Activated T-helper 1 cell treated with Interleukin-2 at 50 U/mL for 16 hours (primary cell): Measurements from ENCODE around the gene SRCAP.
A peak's percentile ranks its signal among the peaks of the same experiment; 100 is the strongest.

Source experiments
- DNase-seq: peaks from one replicate; pipeline ENCODE4 v3.0.0-alpha.2; 2020; ENCODE audit warnings: low read depth

Gene SRCAP

DNA sequence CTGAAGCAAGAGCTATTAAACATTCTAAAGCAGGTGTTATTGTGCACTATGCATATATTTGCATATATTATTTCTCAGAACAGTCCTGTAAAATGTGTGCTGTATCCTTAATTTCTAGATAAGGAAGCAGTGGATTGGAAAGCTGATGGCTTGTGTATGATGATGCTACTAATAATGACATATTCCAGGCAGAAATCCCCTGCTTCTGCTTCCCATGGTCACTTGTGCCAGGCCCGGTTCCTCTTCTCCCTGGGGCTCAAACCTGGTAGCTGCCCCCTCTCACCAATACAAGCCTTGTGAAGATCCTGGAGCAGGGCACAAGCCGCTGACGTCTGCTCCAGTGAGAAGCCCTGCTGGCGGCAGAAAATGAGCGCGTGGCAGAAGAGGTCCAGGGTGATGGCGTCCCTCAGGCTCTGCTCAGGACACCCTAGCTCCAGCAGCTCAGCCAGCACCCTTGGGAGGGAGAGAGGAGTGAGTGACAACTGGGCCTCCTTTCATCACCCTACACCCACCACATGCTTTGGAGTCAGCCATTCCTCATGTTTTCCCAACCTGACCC lies 61.1 kb downstream of the SRCAP start:
- DNase-seq: no peak

DNA sequence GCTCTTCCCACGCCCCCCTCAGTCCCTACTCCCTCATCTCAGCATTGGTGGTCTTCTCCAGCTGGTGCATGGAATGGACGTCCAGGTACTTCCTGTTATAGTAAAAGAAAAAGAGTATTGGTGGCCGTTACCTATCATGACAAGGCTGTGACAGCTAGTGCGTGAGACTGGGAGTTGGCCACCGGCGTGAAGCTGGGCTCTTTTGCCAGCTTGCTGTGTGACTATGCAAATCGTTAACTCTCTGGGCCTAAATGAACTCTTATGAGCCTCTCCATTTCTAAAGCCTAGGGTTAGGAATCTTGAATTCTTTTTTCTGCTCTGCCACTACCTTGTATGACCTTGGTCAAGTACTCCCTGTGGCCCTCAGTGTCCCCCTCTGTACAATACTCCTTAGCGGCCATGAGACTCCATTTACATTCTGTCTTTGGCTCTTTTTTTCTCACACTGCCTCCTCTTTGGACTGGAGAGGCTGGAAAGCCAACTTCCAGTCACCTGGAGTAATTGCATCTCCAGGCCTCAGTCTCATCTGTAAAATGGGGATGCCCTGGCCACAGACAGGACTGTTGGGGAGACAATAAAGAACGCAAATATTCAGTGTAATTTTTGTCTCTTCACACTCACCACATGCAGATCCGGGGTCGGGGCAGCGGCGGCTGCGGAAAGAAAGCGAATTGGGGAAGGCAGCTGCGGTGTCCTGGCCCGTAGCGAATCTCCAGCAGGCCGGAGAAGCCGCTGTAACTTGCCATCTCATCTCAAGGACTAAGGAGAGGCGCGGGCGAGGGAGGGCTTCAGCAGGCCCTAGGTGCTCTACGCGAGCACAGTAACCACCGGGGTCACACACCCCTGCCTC lies 61.8 kb downstream of the SRCAP start:
- DNase-seq: no peak

DNA sequence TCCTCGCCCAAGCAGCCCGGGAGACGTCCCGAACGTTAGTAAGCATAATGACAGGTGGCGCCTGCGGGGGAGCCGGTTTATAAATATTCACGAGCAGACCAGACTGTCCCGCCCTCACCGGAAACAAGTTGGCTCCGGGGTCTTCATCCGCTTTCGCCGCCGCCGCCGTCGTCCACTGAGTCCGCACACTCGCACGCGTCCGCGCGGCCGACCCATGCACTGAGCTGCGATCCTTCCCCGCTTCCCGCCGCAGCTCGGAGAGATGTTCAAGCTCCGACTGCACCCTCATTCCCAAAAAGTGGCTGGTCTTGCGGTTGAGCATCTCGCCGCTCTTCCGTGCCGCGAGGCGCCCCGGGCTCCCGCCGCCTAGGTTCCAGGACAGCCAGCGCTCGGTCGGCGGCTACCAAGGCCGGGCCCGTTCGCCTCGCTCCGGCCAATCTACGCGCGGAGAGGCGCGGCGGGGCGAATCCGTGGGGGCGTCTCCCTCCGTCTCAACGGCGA lies 62.5 kb downstream of the SRCAP start:
- DNase-seq: no peak

DNA sequence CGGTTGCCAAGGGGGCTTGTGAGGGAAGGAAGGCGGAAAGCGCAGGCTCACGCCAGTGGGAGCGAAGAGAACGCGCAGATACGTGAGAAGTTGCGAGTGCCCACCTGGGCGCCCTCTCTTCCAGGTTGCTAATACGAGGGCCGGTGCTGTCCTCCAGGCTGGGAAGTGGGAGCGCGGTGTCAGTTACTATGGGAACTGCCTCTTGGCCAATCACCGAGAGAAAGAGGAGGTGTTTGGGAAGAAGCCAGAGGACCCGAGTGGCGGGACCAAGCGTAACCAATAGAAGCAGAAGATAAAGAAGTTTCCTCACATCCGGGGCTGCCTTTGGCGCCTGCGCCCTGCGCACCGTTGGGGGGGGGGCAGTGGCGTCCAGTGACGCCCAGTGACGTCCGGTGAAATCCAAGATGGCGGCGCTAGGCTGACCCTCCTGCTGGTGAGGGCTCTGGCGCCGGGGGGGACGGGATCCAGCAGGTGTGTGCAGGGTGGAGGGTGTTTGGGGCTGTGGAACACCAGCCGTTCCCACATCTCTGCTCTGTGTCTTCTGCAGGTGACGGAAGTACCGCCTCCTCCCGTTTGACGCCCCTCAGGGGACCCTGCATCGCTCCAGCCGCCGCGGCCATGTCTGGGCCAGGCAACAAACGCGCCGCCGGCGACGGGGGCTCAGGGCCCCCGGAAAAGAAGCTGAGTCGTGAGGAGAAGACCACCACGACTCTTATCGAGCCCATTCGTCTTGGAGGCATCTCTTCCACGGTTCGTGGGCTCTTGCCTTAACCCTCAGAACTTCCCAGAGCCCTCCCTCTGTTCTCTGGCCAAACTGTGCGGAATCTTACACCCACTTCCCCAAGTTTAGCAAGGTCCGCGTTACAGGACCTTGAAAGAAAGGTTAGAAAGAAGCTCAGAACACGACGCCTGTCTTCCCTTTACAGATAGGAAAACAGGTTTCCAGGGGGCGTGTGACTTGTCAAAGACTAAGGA lies 63.2 kb downstream of the SRCAP start, which contains the start of the genes CFAP119 and RNF40:
CFAP119 (minus strand) TSS at position 135 of the 975 bp plus-strand sequence. CDS start 314 bp downstream, outside the sequence.
RNF40 (plus strand) TSS at position 395 of the 975 bp plus-strand sequence; CDS start at position 619, 224 bp downstream.
- DNase-seq: peak; percentile 86

DNA sequence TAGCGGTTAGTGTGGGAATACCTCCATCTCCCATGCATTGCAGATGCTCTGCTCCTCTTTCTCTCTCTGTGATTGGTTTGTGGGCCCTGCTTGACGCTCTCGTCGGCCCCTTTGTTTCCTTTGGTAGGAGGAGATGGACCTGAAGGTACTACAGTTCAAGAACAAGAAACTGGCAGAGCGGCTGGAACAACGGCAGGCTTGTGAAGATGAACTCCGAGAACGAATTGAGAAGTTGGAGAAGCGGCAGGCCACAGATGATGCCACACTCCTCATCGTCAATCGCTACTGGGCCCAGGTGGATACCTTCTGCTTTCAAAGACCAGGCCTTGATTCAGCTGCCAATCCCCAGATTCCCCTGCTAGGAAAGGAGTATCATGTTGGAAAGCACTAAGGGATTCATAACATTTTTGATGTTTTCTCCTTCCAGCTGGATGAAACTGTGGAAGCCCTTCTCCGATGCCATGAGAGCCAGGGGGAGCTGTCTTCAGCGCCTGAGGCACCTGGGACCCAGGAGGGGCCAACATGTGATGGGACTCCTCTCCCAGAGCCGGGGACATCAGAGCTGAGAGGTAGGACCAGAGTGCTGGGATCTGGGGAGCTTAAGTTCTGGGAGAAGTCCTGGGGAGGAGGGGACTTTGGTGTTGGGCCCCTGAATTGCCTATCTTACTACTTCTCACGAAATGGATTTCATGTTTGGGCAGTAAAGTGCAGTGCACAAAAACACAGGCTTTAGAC lies 64.2 kb downstream of the SRCAP start:
- no peak for DNase-seq

DNA sequence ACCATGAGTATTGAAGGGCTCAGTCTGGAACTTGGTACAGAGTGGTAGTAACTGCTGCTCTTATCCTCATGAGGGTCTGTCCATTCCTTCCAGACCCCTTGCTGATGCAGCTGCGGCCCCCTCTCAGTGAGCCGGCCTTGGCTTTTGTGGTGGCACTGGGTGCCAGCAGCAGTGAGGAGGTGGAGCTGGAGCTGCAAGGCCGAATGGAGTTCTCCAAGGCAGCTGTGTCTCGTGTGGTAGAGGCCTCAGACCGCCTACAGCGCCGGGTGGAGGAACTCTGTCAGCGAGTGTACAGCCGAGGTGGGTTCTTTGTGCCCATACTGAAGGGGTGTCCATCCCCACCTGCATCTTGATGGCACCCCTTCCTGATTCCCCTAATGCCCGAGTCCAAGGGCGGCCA lies 65.1 kb downstream of the SRCAP start:
- DNase-seq: no peak

DNA sequence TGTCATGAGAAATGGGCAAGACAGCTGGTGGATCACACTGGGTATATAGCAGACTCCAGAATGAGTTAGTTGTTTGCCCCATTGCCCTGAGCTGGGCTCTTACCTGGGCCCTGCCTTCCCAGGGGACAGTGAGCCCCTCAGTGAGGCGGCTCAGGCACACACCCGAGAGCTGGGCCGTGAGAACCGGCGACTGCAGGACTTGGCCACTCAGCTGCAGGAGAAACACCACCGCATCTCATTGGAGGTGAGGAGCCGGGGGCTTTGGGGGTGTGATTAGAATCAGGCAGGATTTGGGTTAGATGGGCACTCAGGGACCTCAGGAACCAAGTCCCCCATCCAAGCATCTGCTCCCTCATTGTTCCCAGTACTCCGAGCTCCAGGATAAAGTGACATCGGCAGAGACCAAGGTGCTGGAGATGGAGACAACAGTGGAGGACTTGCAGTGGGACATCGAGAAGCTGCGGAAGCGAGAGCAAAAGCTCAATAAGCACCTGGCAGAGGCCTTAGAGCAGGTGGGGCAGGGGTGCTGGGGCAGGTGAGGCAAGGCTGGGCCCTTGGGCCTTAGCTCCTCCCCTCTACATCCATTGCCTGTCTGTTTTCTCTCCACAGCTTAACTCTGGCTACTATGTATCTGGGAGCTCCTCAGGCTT lies 66.0 kb downstream of the SRCAP start:
- no peak for DNase-seq

DNA sequence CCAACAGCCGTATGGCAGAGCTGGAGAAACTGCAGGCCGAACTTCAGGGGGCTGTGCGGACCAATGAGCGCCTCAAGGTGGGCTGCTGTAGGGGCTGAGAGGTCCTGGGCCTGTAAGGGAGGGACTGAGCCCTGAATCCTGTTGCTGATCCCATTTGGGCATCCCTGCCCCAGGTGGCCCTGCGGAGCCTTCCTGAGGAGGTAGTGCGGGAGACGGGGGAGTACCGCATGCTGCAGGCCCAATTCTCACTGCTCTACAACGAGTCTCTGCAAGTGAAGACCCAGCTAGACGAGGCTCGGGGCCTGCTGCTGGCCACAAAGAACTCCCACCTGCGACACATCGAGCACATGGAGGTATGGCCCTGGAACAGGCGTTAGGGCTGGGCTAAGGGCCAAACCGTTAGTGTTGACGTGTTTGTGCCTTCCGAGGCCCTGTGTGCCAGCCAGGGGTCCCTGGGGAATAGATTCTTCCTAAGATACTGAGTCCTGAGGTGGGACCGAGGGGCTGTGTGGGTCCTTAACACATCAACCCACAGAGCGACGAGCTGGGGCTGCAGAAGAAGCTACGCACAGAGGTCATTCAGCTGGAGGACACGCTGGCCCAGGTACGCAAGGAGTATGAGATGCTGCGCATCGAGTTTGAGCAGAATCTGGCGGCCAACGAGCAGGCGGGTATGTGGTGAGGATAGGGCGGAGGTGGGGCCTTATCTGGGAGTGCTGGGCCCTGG lies 67.4 kb downstream of the SRCAP start:
- no peak for DNase-seq

DNA sequence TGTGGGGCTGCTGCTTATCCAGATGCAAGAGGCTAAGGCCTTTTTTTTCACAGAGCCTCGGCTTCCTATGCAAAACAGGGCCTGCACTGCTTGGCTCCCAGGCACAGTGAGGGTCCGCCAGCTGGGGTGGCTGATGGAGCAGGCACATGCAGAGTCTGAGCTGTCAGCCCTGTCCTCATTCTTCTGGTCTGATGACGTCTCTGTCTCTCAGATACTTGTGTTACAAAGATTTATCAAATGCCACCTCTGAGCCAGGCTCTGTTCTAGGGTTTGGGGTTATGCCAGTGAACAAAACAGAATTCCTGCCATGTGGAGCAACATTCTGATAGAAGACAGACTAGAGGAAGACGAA lies 67.9 kb downstream of the SRCAP start:
- DNase-seq: no peak

DNA sequence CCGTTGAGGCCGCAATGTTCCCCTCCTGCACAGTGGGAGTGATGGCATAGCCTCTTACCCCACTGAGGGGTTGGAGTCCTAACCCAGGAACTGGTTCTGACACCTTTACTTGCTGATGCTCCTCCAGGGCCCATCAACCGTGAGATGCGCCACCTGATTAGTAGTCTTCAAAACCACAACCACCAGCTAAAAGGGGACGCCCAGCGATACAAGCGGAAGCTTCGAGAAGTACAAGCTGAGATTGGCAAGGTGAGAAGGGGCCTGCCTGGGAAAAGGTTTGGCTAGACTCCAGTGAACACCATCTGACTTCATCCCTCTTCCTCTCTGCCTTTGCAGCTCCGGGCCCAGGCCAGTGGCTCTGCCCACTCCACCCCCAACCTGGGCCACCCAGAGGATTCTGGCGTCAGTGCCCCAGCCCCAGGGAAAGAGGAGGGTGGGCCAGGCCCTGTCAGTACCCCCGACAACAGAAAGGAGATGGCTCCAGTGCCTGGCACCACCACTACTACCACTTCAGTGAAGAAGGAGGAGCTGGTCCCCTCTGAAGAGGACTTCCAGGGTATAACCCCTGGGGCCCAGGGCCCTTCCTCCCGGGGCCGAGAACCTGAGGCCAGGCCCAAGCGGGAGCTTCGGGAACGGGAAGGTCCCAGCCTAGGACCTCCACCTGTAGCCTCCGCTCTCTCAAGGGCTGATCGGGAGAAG lies 68.9 kb downstream of the SRCAP start:
- no peak for DNase-seq

DNA sequence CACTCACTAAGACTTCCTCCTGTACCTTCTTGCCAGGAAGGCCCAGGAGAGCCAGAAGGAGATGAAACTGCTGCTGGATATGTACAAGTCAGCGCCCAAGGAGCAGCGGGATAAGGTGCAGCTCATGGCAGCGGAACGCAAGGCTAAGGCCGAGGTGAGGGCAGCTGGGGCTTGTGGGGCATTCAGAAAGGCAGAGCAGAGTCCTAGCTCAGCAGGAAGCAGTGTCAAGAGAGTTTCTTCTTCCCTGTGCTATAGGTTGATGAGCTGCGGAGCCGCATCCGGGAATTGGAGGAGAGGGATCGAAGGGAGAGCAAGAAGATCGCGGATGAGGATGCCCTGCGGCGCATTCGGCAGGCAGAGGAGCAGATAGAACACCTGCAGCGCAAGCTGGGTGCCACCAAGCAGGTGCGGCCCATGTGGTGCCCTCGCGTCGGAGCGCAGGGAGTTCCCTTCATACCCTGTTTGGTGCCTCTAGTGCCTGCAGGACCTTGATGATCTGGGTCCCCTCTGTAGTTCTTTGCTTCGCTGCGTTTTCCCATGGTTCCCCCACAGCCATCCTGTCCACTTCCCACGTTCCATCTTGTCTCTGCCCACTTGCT lies 69.7 kb downstream of the SRCAP start:
- DNase-seq: no peak

DNA sequence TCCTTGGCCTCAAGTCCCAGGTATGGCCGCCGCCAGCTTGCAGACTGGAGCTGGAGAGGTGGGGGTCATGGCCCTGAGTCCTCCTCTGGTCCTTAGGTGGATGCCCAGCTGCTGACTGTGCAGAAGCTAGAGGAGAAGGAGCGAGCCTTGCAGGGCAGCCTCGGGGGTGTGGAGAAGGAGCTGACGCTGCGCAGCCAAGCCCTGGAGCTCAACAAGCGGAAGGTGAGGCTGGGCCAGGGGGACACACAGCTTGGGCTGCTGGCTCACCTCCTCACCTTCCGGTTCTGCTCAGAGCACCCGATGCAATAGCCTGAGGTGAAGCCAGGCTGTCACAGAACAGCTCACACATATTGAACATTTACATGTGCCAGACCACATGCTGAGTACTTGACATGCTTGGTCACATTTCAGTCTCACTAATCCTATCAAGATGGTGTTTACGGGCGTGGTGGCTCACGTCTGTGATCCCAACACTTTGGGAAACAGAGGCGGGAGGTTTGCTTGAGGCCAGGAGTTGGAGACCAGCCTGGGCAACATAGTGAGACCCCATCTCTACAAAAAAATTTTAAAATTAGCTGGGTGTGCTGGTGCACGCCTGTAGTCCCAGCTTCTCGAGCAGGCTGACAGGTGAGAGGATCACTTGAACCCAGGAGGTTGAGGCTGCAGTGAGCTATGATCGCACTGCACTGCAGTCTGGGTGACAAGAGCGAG lies 70.6 kb downstream of the SRCAP start:
- DNase-seq: no peak

DNA sequence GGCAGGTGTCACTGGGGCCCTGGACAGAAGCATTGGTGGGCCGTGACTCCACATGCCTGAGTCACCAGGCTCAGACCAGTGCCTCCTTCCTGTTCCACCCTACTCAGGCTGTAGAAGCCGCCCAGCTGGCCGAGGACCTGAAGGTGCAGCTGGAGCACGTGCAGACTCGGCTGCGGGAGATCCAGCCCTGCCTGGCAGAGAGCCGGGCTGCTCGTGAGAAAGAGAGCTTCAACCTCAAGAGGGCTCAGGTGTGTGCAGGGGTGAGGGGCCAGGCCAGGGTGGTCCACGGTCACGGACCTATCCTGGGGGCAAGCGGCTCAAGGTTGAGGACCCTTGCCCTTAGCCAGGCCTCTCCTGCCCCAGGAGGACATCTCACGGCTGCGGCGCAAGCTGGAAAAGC lies 72.8 kb downstream of the SRCAP start:
- no peak for DNase-seq

DNA sequence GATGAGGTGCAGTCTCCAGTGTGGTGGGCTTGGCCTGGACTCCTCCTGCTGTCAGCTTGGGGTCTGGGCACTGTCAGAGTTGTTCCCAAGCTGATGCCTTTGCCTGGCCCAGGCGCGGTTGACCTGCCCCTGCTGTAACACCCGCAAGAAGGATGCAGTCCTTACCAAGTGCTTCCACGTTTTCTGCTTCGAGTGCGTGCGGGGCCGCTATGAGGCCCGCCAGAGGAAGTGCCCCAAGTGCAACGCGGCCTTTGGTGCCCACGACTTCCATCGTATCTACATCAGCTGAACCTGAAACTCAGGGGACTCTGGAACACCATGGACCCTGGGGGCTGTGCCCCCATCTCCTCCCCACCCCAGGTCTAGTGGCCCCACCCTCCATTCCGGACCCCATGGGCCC lies 74.9 kb downstream of the SRCAP start:
- no peak for DNase-seq

DNA sequence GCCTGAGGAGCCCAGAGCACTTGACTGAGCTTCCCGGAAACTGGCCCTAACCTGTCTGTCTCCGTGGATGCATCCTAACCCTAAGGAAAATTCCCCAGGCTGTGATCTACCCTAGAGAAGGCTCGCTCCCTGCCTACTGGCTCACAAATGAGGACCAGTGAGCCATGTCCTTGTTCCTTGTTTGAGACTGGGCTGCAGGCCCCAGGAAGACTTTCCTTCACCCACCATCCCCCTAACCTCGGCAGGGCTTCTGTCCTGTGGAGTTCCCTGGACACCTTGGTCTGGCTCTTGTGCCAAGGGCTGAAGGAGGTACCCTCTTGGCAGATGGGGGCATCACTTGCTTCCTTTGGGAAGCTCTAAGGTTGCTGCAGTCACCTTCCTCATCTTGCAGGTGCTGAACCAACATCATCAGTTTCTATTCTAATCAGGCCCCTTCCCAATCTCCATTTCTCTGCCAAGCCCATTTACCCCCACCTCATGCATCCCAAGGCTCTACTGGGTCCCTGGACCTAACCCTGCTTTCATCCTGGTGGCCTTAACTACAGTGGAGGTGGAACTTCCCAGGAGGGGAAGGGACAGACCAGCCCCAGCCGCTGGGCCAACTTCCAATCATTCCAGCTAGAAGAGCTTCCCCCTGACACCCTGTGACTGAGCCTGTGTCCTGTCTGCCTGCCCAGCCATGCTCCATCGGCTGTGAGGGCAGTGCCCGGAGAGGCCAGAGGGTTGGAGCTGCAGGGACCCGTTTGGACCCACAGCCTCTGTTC lies 75.6 kb downstream of the SRCAP start:
- DNase-seq: no peak

DNA sequence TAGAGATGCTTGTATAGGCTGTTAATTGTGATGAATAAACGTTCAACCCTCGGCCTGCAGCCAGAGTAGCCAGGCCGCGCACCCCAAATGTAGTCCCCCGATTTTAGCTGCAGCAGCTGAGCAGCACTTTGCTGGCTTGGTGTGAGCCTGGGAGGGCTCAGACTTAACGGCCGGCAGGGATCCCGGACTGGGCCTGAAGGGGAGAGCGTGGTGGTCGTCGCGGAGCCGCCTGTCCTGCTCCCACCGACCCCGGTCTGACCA lies 76.1 kb downstream of the SRCAP start:
- no peak for DNase-seq

DNA sequence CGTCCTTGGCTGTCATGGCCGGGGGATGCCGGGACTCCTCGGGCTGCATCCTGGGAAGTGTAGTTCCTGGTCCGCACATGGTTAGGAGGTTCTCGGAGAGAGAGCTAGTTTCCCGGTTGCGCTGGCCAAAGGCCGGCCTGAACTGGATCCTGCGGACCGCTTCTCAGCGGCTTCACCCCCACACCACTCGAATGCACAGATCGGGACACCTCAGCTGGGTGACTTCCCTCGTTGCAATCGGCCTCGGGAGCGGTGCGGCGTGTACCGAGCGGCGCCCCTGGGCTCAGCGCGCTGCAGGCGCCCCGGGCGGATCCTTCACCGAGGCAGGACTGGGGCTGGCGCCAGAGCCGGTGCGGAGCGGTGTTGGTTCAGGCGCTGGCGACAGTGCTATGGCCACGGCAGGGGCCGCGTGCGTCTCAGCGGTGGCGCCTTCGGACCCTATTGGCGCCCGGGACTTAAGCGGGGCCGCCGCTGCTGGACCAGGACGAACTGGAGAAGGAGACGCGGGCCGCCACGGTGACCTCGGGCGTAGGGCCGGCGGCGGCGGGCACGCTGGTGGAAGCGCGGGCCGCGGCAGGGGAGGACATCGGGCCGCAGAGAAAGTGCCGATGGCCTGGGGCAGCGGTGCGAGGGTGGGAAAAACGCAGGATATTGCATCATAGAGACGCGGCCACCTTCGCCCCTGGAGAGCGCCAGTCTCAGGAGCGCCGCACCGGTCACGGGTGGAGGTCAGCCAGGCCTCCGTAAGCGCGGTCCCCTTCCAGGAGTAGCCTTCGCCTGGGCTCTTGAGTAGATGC lies 76.6 kb downstream of the SRCAP start:
- peak; percentile 25 for DNase-seq
